Left ventricle myocardium inferior (tissue), 1 donor: ENCODE results near the gene C4A. TPM values are rescaled to one million over a fixed set of nuclear protein-coding genes. Genes with fewer than 3 reads are reported as not detected.

Source experiments
- DNase-seq: peaks from one replicate; pipeline ENCODE4 v3.0.0-alpha.2; 2020
- H3K27ac ChIP-seq: fragments of 200-600 bp; replicated peaks from 2 replicates; pipeline ENCODE4 v1.8.0; 2021
- H3K27me3 ChIP-seq: fragments of 200-600 bp; 2 replicates; pipeline ENCODE4 v1.8.0; 2021; ENCODE audit warnings: low read depth
- H3K36me3 ChIP-seq: fragments of 200-600 bp; 2 replicates; pipeline ENCODE4 v1.8.0; 2021
- H3K4me1 ChIP-seq: fragments of 200-600 bp; 2 replicates; pipeline ENCODE4 v1.8.0; 2021
- H3K4me3 ChIP-seq: fragments of 200-600 bp; 2 replicates; pipeline ENCODE4 v1.8.0; 2021; ENCODE audit warnings: mild to moderate bottlenecking, moderate library complexity
- H3K9me3 ChIP-seq: fragments of 200-600 bp; replicated peaks from 2 replicates; pipeline ENCODE4 v1.8.0; 2021
- CTCF ChIP-seq: fragments of 200-600 bp; IDR thresholded peaks from 2 replicates; pipeline ENCODE4 v1.8.0; 2021; ENCODE audit warnings: antibody characterized with exemption, mild to moderate bottlenecking, borderline replicate concordance
- intact Hi-C: fragments of 100-400 bp; cut with micrococcal nuclease; formaldehyde crosslinking; loops from one replicate; pipeline ENCODE4 v1.11.0; 2022
- total RNA-seq: library from RNA; stranded (reverse); fragmentation: NEBNext Ultra II Directional; extraction: Animal tissue kit (Norgen Biotek cat#: 25700); gene quantifications from one replicate; pipeline ENCODE4 v1.2.1, GENCODE V29; 2021
- donor health status: DM: no; HTN: yes; CAD: no; lungs with severe emphysema.

The C4A gene
- total RNA-seq, 1 donor from 2014 or later = 76.2 TPM

DNA sequence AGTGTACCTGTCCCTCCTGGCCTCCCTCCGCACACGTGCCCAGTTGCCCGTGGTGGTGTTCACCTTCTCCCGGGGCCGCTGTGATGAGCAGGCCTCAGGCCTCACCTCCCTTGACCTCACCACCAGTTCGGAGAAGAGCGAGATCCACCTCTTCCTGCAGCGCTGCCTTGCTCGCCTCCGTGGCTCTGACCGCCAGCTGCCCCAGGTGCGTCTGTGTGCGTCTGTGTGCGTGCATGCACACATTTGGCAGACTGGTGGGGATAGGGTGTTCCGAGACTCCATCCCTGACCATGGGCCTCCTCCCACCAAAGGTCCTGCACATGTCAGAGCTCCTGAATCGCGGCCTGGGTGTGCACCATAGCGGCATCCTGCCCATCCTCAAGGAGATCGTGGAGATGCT lies 17.9 kb upstream of the C4A start:
- intact Hi-C loops = no loop called here
- peaks cover 14% of the 10 kb centered on the region for H3K4me1 ChIP-seq
- no peak for DNase-seq
- peaks cover 87% of the 10 kb centered on the region for H3K36me3 ChIP-seq
- H3K27ac ChIP-seq = no peak overlapping the region
- no peaks in the 10 kb centered on the region for H3K27me3 ChIP-seq
- H3K4me3 ChIP-seq = no peak overlapping the region
- no peaks in the 10 kb centered on the region for H3K9me3 ChIP-seq
- TF ChIP-seq CTCF = no peak

DNA sequence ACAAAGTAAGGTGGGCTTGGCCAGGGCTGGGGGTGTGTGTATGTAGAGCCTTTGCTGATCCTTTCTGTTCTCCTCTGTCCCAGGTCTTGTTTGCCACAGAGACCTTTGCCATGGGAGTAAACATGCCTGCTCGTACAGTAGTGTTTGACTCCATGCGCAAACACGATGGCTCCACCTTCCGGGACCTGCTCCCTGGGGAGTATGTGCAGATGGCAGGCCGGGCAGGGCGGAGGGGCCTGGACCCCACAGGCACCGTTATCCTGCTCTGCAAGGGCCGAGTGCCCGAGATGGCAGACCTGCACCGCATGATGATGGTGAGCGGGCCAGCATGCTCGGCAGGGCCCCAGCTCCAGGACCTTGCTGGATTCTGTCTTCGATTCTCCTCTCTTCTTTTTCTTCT lies 16.2 kb upstream of the C4A start:
- Histone ChIP-seq H3K27me3 (no peaks in the 10 kb centered on the region), H3K36me3 (peaks cover 97% of the 10 kb centered on the region), H3K27ac (no peak overlapping the region), H3K4me1 (peaks cover 6% of the 10 kb centered on the region), H3K9me3 (no peaks in the 10 kb centered on the region), H3K4me3 (no peak overlapping the region)
- intact Hi-C loops = no loop called here
- TF ChIP-seq CTCF = no peak
- DNase-seq = peak; percentile 7

GRCh38 chr6:31966506-31966905 lies 15.4 kb upstream of the C4A start:
- peaks cover 14% of the 10 kb centered on the region for H3K4me1 ChIP-seq
- H3K27ac ChIP-seq = no peak overlapping the region
- intact Hi-C loops = no loop called here
- no peak overlapping the region for H3K4me3 ChIP-seq
- H3K9me3 ChIP-seq = no peaks in the 10 kb centered on the region
- no peaks in the 10 kb centered on the region for H3K27me3 ChIP-seq
- TF ChIP-seq CTCF = no peak
- H3K36me3 ChIP-seq = peaks cover 89% of the 10 kb centered on the region
- DNase-seq = no peak

DNA sequence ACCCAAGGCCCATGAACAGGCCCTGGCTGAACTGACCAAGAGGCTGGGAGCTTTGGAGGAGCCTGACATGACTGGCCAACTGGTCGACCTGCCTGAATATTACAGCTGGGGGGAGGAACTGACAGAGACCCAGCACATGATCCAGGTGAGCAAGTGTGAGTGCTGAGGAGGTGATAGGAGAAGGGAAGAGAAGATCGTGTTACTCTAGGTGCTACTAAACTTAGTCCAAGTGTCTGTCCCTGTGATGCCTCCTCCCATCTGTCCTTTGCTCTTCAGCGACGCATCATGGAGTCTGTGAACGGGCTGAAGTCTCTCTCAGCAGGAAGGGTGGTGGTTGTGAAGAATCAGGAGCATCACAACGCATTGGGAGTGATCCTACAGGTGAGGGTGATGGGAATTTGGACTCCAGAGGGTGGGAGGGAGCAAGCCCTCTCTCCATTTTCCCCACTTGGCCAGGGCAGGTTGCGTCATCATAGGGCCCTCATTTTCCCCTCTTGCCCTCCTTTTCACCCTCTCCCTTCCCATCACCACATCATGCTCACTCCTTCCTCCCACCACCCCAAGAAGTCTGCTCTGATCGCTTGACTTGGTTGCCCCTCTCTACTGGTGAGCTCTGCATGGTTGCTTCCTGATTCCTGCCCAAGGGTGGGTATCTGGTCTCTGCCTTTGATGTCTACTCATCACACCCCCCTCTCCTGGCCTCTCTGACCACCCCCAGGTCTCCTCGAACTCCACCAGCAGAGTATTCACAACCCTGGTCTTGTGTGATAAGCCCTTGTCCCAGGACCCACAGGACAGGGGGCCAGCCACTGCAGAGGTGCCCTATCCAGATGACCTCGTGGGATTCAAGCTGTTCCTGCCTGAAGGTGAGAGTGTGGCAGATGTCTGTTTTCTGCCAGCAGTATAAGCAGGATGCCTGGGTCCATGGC lies 14.6 kb upstream of the C4A start:
- Histone ChIP-seq H3K27me3 (no peaks in the 10 kb centered on the region), H3K27ac (no peak overlapping the region), H3K4me1 (peaks cover 22% of the 10 kb centered on the region), H3K9me3 (no peaks in the 10 kb centered on the region), H3K4me3 (no peak overlapping the region), H3K36me3 (peaks cover 82% of the 10 kb centered on the region)
- DNase-seq = no peak
- no peak for TF ChIP-seq CTCF
- intact Hi-C loops = no loop called here

DNA sequence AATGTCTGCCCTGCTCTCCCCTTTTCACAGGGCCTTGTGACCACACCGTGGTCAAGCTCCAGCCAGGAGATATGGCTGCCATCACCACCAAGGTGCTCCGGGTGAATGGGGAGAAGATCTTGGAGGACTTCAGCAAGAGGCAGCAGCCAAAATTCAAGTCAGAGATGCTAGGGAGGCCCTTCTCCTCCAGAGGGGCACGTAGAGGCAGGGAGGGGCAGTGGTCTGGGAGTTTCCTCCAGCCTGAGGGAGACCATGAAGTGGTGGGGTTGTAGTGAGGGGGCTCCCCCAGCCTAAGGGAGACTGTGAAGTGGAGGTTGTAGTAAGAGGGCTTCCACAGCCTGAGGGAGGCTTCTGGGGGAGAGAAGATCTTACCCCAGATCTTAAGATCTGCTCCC lies 13.9 kb upstream of the C4A start:
- Histone ChIP-seq H3K4me3 (no peak overlapping the region), H3K27me3 (no peaks in the 10 kb centered on the region), H3K36me3 (peaks cover 75% of the 10 kb centered on the region), H3K4me1 (peaks cover 28% of the 10 kb centered on the region), H3K9me3 (no peaks in the 10 kb centered on the region), H3K27ac (no peak overlapping the region)
- intact Hi-C loops = no loop called here
- no peak for TF ChIP-seq CTCF
- no peak for DNase-seq
